Brain microvascular endothelial cell (primary cell): Measurements from ENCODE around the gene KCNE2.
"Not testable (repeated sequence)": the region's sequence is repeated elsewhere in the genome, so short reads cannot be mapped to it uniquely, and the experiment has no call there.

Source experiments
- DNase-seq: peaks from one replicate; pipeline ENCODE4 v3.0.0-alpha.2; 2020
- H3K27ac ChIP-seq: fragments of 250-450 bp; sonication (Bioruptor Pico); 2 replicates; pipeline ENCODE4 v1.5.1; 2020; ENCODE audit warnings: mild to moderate bottlenecking, moderate library complexity
- H3K27me3 ChIP-seq: fragments of 250-450 bp; sonication (Bioruptor Pico); replicated peaks from 2 replicates; pipeline ENCODE4 v1.5.1; 2020; ENCODE audit warnings: mild to moderate bottlenecking
- H3K36me3 ChIP-seq: fragments of 250-450 bp; sonication (Bioruptor Pico); replicated peaks from 2 replicates; pipeline ENCODE4 v1.5.1; 2020; ENCODE audit warnings: mild to moderate bottlenecking
- H3K4me3 ChIP-seq: 2 replicates; pipeline ENCODE4 v1.5.1; 2011; ENCODE audit warnings: low read depth, mild to moderate bottlenecking, control low read depth, low read length, moderate library complexity
- in situ Hi-C: cut with HindIII; loops from 2 replicates; pipeline ENCODE4 v1.10.0; 2017; ENCODE audit warnings: low sequenced_read_pairs, low pct_ligation_motif_present

The KCNE2 gene

GRCh38 chr21:34383724-34384415, 20.1 kb downstream of the KCNE2 start:
- in situ Hi-C loops, H3K36me3 ChIP-seq, H3K4me3 ChIP-seq, H3K27ac ChIP-seq, DNase-seq, H3K27me3 ChIP-seq: not testable (repeated sequence)

- in situ Hi-C loops, H3K4me3 ChIP-seq, H3K27me3 ChIP-seq, H3K36me3 ChIP-seq, DNase-seq, H3K27ac ChIP-seq: not testable (repeated sequence)
Measured at GRCh38 chr21:34400522-34400921, 36.7 kb downstream of the KCNE2 start.

- H3K4me3 ChIP-seq, in situ Hi-C loops, H3K27me3 ChIP-seq, DNase-seq, H3K27ac ChIP-seq, H3K36me3 ChIP-seq: not testable (repeated sequence)
Measured at GRCh38 chr21:34404742-34405141, 40.9 kb downstream of the KCNE2 start.

- in situ Hi-C loops, H3K27ac ChIP-seq, DNase-seq: not testable (repeated sequence)
Measured at GRCh38 chr21:34405686-34406085, 41.9 kb downstream of the KCNE2 start.

GRCh38 chr21:34406102-34406501, 42.3 kb downstream of the KCNE2 start:
- H3K36me3 ChIP-seq, H3K27me3 ChIP-seq, H3K4me3 ChIP-seq, in situ Hi-C loops, H3K27ac ChIP-seq, DNase-seq: not testable (repeated sequence)

More at GRCh38 chr21:34405686-34406085, 41.9 kb downstream of the KCNE2 start:
- not testable (repeated sequence) for H3K36me3 ChIP-seq, H3K27me3 ChIP-seq, H3K4me3 ChIP-seq

GRCh38 chr21:34406676-34407075, 42.9 kb downstream of the KCNE2 start:
- DNase-seq, H3K4me3 ChIP-seq, H3K27me3 ChIP-seq, H3K36me3 ChIP-seq, H3K27ac ChIP-seq, in situ Hi-C loops: not testable (repeated sequence)

- H3K4me3 ChIP-seq, in situ Hi-C loops, DNase-seq, H3K36me3 ChIP-seq, H3K27ac ChIP-seq, H3K27me3 ChIP-seq: not testable (repeated sequence)
Measured at GRCh38 chr21:34407294-34407693, 43.5 kb downstream of the KCNE2 start.

GRCh38 chr21:34417448-34418077, 53.8 kb downstream of the KCNE2 start:
- H3K27me3 ChIP-seq, H3K36me3 ChIP-seq, H3K27ac ChIP-seq, in situ Hi-C loops, DNase-seq, H3K4me3 ChIP-seq: not testable (repeated sequence)
